Measurements from ENCODE around the gene RPL13.

RPL13 gene

DNA sequence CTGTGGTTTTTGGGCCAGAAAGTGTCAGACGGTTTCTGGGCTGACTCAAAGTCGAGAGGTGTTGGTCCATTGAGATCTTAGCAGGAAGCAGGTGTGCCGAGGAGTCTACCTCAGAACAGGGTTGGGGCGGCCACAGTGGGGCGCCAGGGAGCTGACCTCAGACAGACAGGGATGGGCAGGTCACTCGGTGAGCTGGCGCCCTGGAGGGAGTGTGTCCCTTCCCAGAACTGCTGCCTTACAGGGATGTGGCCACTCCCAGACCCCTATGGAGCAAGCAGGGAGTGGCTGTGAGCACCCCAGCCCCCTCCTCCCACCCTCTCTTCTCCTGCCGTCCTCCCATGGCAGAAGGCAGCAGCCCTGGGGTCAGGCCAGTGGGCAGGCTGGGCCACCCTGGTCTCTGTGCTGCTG is 39.0 kb downstream of the RPL13 start:
- DNase-seq, result no peak

GRCh38 chr16:89599902-89600301 is 39.4 kb downstream of the RPL13 start:
- no peak for DNase-seq

GRCh38 chr16:89600427-89600826 is 39.9 kb downstream of the RPL13 start:
- no peak for DNase-seq

- no peak for DNase-seq
Observed at GRCh38 chr16:89600956-89601355, 40.5 kb downstream of the RPL13 start.

DNA sequence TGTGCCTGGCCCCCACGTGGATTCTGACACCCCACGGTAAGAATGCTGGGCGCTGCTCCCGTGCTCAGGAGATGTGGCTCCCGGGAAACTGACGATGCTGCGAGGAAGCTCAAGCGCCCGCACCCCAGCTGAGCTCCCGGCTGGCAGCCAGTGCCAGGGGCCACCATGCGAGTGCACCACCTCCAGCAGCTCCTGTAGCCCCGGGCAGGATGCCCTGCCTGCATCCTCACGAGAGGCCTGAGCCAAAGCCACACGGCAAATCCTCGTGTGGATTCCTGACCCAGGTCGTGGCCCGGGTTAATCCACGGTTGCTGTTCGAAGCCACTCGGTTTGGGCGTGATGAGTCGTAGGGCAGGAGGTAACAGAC is 41.4 kb downstream of the RPL13 start:
- DNase-seq, result no peak

GRCh38 chr16:89602273-89602951 is 41.9 kb downstream of the RPL13 start:
- no peak for DNase-seq

- DNase-seq, result no peak
Observed at GRCh38 chr16:89602952-89603590, 42.6 kb downstream of the RPL13 start.

- no peak for DNase-seq
Observed at GRCh38 chr16:89604764-89605163, 44.3 kb downstream of the RPL13 start.

GRCh38 chr16:89605186-89605970 is 44.9 kb downstream of the RPL13 start:
- DNase-seq, result no peak

- DNase-seq, result no peak
Observed at GRCh38 chr16:89606006-89606405, 45.5 kb downstream of the RPL13 start.

GRCh38 chr16:89607453-89607852 is 47.0 kb downstream of the RPL13 start:
- DNase-seq, result no peak

GRCh38 chr16:89607937-89608740 is 47.7 kb downstream of the RPL13 start:
- DNase-seq, result no peak

GRCh38 chr16:89610108-89610453 is 49.6 kb downstream of the RPL13 start:
- DNase-seq, result no peak

DNA sequence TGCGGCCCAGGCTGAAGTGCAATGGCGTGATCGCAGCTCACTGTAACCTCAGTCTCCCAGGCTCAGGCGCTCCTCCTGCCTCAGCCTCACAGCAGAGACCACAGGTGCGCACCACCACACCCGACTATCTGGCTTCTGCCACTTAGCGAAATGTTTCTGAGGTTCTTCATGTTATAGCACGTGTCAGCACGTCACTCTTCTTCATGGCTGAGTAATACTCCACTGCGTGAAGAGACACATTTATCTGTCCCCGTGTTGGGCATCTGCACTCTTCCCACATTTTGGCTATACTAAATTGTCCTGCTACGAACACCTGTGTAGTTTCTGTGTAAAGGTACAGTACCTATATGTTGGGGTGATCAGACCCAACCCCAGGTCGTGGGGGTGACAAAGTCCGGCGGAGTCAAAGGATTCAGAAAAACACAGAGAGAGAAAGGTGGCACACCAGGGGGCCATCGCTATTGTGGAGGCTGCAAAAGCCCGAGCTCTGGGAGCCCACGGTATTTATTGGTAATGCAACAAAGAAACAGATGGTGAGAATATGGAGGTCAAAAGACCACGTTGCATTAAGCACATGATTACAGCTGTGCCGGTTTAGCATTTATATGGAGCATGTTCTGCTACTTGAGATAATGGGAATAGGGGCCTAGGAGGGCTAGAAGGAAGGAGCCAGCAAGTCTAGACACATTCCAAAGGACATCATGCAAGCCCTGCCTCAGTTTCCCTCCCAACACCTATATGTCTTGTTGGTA is 52.1 kb downstream of the RPL13 start:
- no peak for DNase-seq

- no peak for DNase-seq
Observed at GRCh38 chr16:89613231-89613953, 52.9 kb downstream of the RPL13 start, which contains the start of gene DPEP1. Gene DPEP1 (plus strand): TSS chr16:89613642. CDS start chr16:89630411, 16,769 bp downstream.

GRCh38 chr16:89613954-89614459 is 53.5 kb downstream of the RPL13 start:
- DNase-seq, result no peak
